HG02610 (cell line): ENCODE results near the gene ACACA.

ENCODE experiments used
- ATAC-seq: cut with Tn5 transposase; IDR thresholded peaks from one replicate; pipeline ENCODE4 v1.9.1; 2021; ENCODE audit warnings: mild to moderate bottlenecking, moderate library complexity; ENCODE audit not compliant: unreplicated experiment

ACACA gene

GRCh38 chr17:37399265-37399803 is 7.3 kb downstream of the ACACA start:
- ATAC-seq = no peak

GRCh38 chr17:37393352-37393751 is 13.3 kb downstream of the ACACA start:
- ATAC-seq = no peak

GRCh38 chr17:37392024-37392590 is 14.5 kb downstream of the ACACA start:
- peak; percentile 72 for ATAC-seq

GRCh38 chr17:37391146-37391545 is 15.5 kb downstream of the ACACA start:
- ATAC-seq = no peak

- ATAC-seq = no peak
Observed at GRCh38 chr17:37389160-37389559, 17.5 kb downstream of the ACACA start.

GRCh38 chr17:37388266-37388665 is 18.4 kb downstream of the ACACA start:
- no peak for ATAC-seq

- no peak for ATAC-seq
Observed at GRCh38 chr17:37386462-37386861, 20.2 kb downstream of the ACACA start.

GRCh38 chr17:37385474-37385990 is 21.1 kb downstream of the ACACA start:
- ATAC-seq = no peak

GRCh38 chr17:37384560-37385149 is 22.0 kb downstream of the ACACA start:
- ATAC-seq = no peak

- no peak for ATAC-seq
Observed at GRCh38 chr17:37382056-37382455, 24.6 kb downstream of the ACACA start.

- ATAC-seq = no peak
Observed at GRCh38 chr17:37375706-37376105, 30.9 kb downstream of the ACACA start, which contains the start of gene C17orf78. Gene C17orf78 (plus strand): TSS chr17:37375985. CDS start chr17:37376093, 108 bp downstream.

GRCh38 chr17:37373530-37374159 is 33.0 kb downstream of the ACACA start:
- peak; percentile 68 for ATAC-seq

GRCh38 chr17:37368577-37368976 is 38.1 kb downstream of the ACACA start:
- no peak for ATAC-seq

GRCh38 chr17:37365589-37365988 is 41.0 kb downstream of the ACACA start:
- ATAC-seq = no peak

- ATAC-seq = no peak
Observed at GRCh38 chr17:37361543-37361942, 45.1 kb downstream of the ACACA start.

GRCh38 chr17:37360632-37361031 is 46.0 kb downstream of the ACACA start:
- no peak for ATAC-seq

GRCh38 chr17:37359682-37360188 is 46.9 kb downstream of the ACACA start:
- ATAC-seq = no peak

GRCh38 chr17:37358830-37359681 is 47.6 kb downstream of the ACACA start:
- peak; percentile 94 for ATAC-seq

- ATAC-seq = peak; percentile 6
Observed at GRCh38 chr17:37358098-37358829, 48.4 kb downstream of the ACACA start.
